Bladder microvascular endothelial cell (primary cell): ENCODE results near the gene HIF3A. TPM values are rescaled to one million over a fixed set of nuclear protein-coding genes. Genes with fewer than 3 reads are reported as not detected.

Experiments used
- total RNA-seq: library from RNA; depleted of rRNA; stranded (reverse); fragments of >200 nt; gene quantifications from 2 replicates; pipeline ENCODE4 v1.2.3, GENCODE V29; 2014

HIF3A gene
- total RNA-seq: 11.0 and 41.9 TPM in 2 replicates

GRCh38 chr19:46296722-46297461, at the start of gene HIF3A:
Gene HIF3A (plus strand): TSS chr19:46297042. CDS start chr19:46297077, 35 bp downstream.

GRCh38 chr19:46346821-46347571, 50.2 kb downstream of the HIF3A start, which contains the start of gene PPP5C:
Gene PPP5C (plus strand): TSS chr19:46347087. CDS start chr19:46347097, 10 bp downstream.

Other genes with a start within 250 kb of the HIF3A start
- gene IGFL3, start 172.4 kb upstream of the HIF3A start, total RNA-seq: 0.19 TPM in 1 of 2 replicates, not detected in the other
- gene IGFL2, start 148.8 kb upstream of the HIF3A start, total RNA-seq: not detected in 2 replicates
- gene IGFL1, start 67.3 kb upstream of the HIF3A start, total RNA-seq: not detected in 2 replicates
- 68.0 and 93.9 TPM in 2 replicates for gene PPP5C, start 50.0 kb downstream of the HIF3A start, total RNA-seq
- gene CCDC8, start 116.5 kb downstream of the HIF3A start, total RNA-seq: 0.19 and 0.32 TPM in 2 replicates
- not detected in 2 replicates for gene PNMA8C, start 131.9 kb downstream of the HIF3A start, total RNA-seq
- gene PNMA8A, start 174.5 kb downstream of the HIF3A start, total RNA-seq: 0.19 TPM in 1 of 2 replicates, not detected in the other
- 0.16 and 0.19 TPM in 2 replicates for gene PNMA8B, start 198.8 kb downstream of the HIF3A start, total RNA-seq